Sigmoid colon (tissue), 4 donors: Measurements from ENCODE around the gene MVB12B.

ENCODE experiments used
- EP300 ChIP-seq, 4 donors: sonication (generic); formaldehyde crosslinking; IDR thresholded peaks; one replicate each; pipeline ENCODE4 v1.6.1; 2017; ENCODE audit warnings: antibody characterized with exemption in 4 of 4
- POLR2A ChIP-seq, 2 donors: fragments of 450-650 bp; IDR thresholded peaks; one replicate each; pipeline ENCODE4 v1.6.1; 2016; ENCODE audit warnings: antibody characterized with exemption in 2 of 2, mild to moderate bottlenecking in 2 of 2, moderate library complexity in 2 of 2

DNA sequence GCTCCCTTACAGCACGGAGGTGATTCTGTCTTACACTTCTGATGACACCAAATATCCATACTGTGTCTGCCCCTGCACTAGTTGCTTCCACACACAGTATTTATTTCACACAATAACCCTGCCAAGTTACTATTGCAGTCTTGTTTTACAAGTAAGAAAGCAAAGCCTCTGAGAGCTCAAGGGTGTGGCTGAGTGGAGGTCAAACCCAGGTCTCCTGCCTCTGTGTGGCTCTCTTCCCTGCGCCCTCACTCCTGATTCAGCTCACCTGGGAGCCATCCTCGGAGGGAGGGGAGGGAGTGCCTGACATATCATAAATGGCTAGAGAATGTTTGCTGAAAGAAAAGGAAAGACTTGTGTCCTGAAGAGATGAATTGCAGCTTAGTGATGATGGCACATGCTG is 41.0 kb downstream of the MVB12B start:
- TF ChIP-seq EP300 (IDR thresholded peaks at IDR 0.05) (no peak), POLR2A (IDR thresholded peaks at IDR 0.05) (no peak)
